Stimulated activated naive CD8-positive, alpha-beta T cell treated with anti-CD3 and anti-CD28 coated beads, Interleukin-15, Interleukin-2, amounts not matched to agents 100 ng/mL and 50 ng/mL, for 24 hours (primary cell): Measurements from ENCODE around the gene SHC4.
"Not testable (repeated sequence)": the region's sequence is repeated elsewhere in the genome, so short reads cannot be mapped to it uniquely, and the experiment has no call there.

ENCODE experiments used
- H3K27ac Mint-ChIP-seq: one replicate; pipeline ENCODE4 v1.8.0; 2021; ENCODE audit warnings: mild to moderate bottlenecking, mixed read lengths
- H3K27me3 Mint-ChIP-seq: one replicate; pipeline ENCODE4 v1.8.0; 2021; ENCODE audit warnings: mixed read lengths
- H3K36me3 Mint-ChIP-seq: one replicate; pipeline ENCODE4 v1.8.0; 2021; ENCODE audit warnings: low read depth, mixed read lengths
- H3K4me1 Mint-ChIP-seq: one replicate; pipeline ENCODE4 v1.8.0; 2021; ENCODE audit warnings: low read depth, mixed read lengths
- H3K4me3 Mint-ChIP-seq: one replicate; pipeline ENCODE4 v1.8.0; 2021; ENCODE audit warnings: mild to moderate bottlenecking, mixed read lengths
- H3K9me3 Mint-ChIP-seq: one replicate; pipeline ENCODE4 v1.8.0; 2021; ENCODE audit warnings: mixed read lengths

The SHC4 gene

GRCh38 chr15:48976444-48977088 is 12.8 kb upstream of the SHC4 start:
- peaks cover 26% of the 10 kb centered on the region for H3K27me3 Mint-ChIP-seq
- H3K36me3 Mint-ChIP-seq = no peaks in the 10 kb centered on the region
- H3K4me1 Mint-ChIP-seq = peaks cover 10% of the 10 kb centered on the region
- no peak overlapping the region for H3K27ac Mint-ChIP-seq
- H3K4me3 Mint-ChIP-seq = peak overlapping the region; percentile 51
- H3K9me3 Mint-ChIP-seq = no peaks in the 10 kb centered on the region

- Mint-ChIP-seq H3K9me3 (no peaks in the 10 kb centered on the region), H3K4me3 (peak overlapping the region; percentile 54), H3K36me3 (no peaks in the 10 kb centered on the region), H3K4me1 (peaks cover 11% of the 10 kb centered on the region), H3K27ac (no peak overlapping the region), H3K27me3 (peaks cover 28% of the 10 kb centered on the region)
Observed at GRCh38 chr15:48975472-48976419, 12.0 kb upstream of the SHC4 start.

- Mint-ChIP-seq H3K4me3 (peak overlapping the region; percentile 54), H3K4me1 (peaks cover 16% of the 10 kb centered on the region), H3K27ac (peak overlapping the region; percentile 22), H3K36me3 (no peaks in the 10 kb centered on the region), H3K27me3 (peaks cover 31% of the 10 kb centered on the region), H3K9me3 (no peaks in the 10 kb centered on the region)
Observed at GRCh38 chr15:48974882-48975281, 11.2 kb upstream of the SHC4 start.

GRCh38 chr15:48972750-48973503 is 9.2 kb upstream of the SHC4 start:
- H3K4me3 Mint-ChIP-seq = no peak overlapping the region
- H3K27ac Mint-ChIP-seq = no peak overlapping the region
- peaks cover 22% of the 10 kb centered on the region for H3K27me3 Mint-ChIP-seq
- H3K4me1 Mint-ChIP-seq = peaks cover 16% of the 10 kb centered on the region
- no peaks in the 10 kb centered on the region for H3K36me3 Mint-ChIP-seq
- no peaks in the 10 kb centered on the region for H3K9me3 Mint-ChIP-seq

GRCh38 chr15:48970926-48971325 is 7.2 kb upstream of the SHC4 start:
- Mint-ChIP-seq H3K4me1 (peaks cover 34% of the 10 kb centered on the region), H3K27me3 (peaks cover 21% of the 10 kb centered on the region)
- not testable (repeated sequence) for H3K9me3 Mint-ChIP-seq, H3K36me3 Mint-ChIP-seq, H3K4me3 Mint-ChIP-seq, H3K27ac Mint-ChIP-seq

GRCh38 chr15:48968066-48968465 is 4.3 kb upstream of the SHC4 start:
- H3K27ac Mint-ChIP-seq = no peak overlapping the region
- no peak overlapping the region for H3K4me3 Mint-ChIP-seq
- H3K27me3 Mint-ChIP-seq = peaks cover 28% of the 10 kb centered on the region
- peaks cover 3% of the 10 kb centered on the region for H3K9me3 Mint-ChIP-seq
- peaks cover 52% of the 10 kb centered on the region for H3K4me1 Mint-ChIP-seq
- H3K36me3 Mint-ChIP-seq = no peaks in the 10 kb centered on the region

GRCh38 chr15:48967336-48967735 is 3.6 kb upstream of the SHC4 start:
- H3K4me1 Mint-ChIP-seq = peaks cover 52% of the 10 kb centered on the region

GRCh38 chr15:48966595-48967301 is 3.0 kb upstream of the SHC4 start:
- Mint-ChIP-seq H3K36me3 (no peaks in the 10 kb centered on the region), H3K9me3 (peaks cover 3% of the 10 kb centered on the region), H3K4me1 (peaks cover 56% of the 10 kb centered on the region), H3K27ac (peak overlapping the region; percentile 94), H3K4me3 (peak overlapping the region; percentile 60), H3K27me3 (peaks cover 33% of the 10 kb centered on the region)

More at GRCh38 chr15:48967336-48967735, 3.6 kb upstream of the SHC4 start:
- H3K4me3 Mint-ChIP-seq = peak overlapping the region; percentile 60
- H3K27me3 Mint-ChIP-seq = peaks cover 28% of the 10 kb centered on the region
- no peaks in the 10 kb centered on the region for H3K36me3 Mint-ChIP-seq
- H3K27ac Mint-ChIP-seq = peak overlapping the region; percentile 94
- H3K9me3 Mint-ChIP-seq = peaks cover 3% of the 10 kb centered on the region

- Mint-ChIP-seq H3K9me3 (peaks cover 3% of the 10 kb centered on the region), H3K27me3 (peaks cover 33% of the 10 kb centered on the region), H3K27ac (peak overlapping the region; percentile 94), H3K36me3 (no peaks in the 10 kb centered on the region), H3K4me3 (peak overlapping the region; percentile 60), H3K4me1 (peaks cover 63% of the 10 kb centered on the region)
Observed at GRCh38 chr15:48965972-48966371, 2.3 kb upstream of the SHC4 start.

GRCh38 chr15:48964898-48965297 is 1.2 kb upstream of the SHC4 start:
- Mint-ChIP-seq H3K27ac (peak overlapping the region; percentile 87), H3K4me1 (peaks cover 57% of the 10 kb centered on the region), H3K9me3 (peaks cover 3% of the 10 kb centered on the region), H3K36me3 (no peaks in the 10 kb centered on the region), H3K4me3 (peak overlapping the region; percentile 82), H3K27me3 (peaks cover 31% of the 10 kb centered on the region)

- Mint-ChIP-seq H3K4me1 (peaks cover 57% of the 10 kb centered on the region), H3K4me3 (peak overlapping the region; percentile 82), H3K27ac (no peak overlapping the region), H3K36me3 (no peaks in the 10 kb centered on the region), H3K9me3 (peaks cover 3% of the 10 kb centered on the region), H3K27me3 (peaks cover 45% of the 10 kb centered on the region)
Observed at GRCh38 chr15:48962662-48963523, 826 bp downstream of the SHC4 start.

GRCh38 chr15:48955967-48956366 is 7.8 kb downstream of the SHC4 start:
- H3K27me3 Mint-ChIP-seq = peaks cover 28% of the 10 kb centered on the region

GRCh38 chr15:48955370-48955769 is 8.3 kb downstream of the SHC4 start:
- H3K27me3 Mint-ChIP-seq = peaks cover 25% of the 10 kb centered on the region
- no peak overlapping the region for H3K27ac Mint-ChIP-seq
- peaks cover 4% of the 10 kb centered on the region for H3K36me3 Mint-ChIP-seq
- H3K4me1 Mint-ChIP-seq = no peaks in the 10 kb centered on the region
- H3K9me3 Mint-ChIP-seq = no peaks in the 10 kb centered on the region
- no peak overlapping the region for H3K4me3 Mint-ChIP-seq

More at GRCh38 chr15:48955967-48956366, 7.8 kb downstream of the SHC4 start:
- H3K9me3 Mint-ChIP-seq = no peaks in the 10 kb centered on the region
- H3K27ac Mint-ChIP-seq = no peak overlapping the region
- peaks cover 4% of the 10 kb centered on the region for H3K36me3 Mint-ChIP-seq
- H3K4me3 Mint-ChIP-seq = no peak overlapping the region
- H3K4me1 Mint-ChIP-seq = no peaks in the 10 kb centered on the region
